ENCODE measurements around the gene ITGA3. TPM values are rescaled to one million over a fixed set of nuclear protein-coding genes. Genes with fewer than 3 reads are reported as not detected.

ITGA3 gene
- total RNA-seq, 1 experiment from 2014 or later: 22.5 TPM

DNA sequence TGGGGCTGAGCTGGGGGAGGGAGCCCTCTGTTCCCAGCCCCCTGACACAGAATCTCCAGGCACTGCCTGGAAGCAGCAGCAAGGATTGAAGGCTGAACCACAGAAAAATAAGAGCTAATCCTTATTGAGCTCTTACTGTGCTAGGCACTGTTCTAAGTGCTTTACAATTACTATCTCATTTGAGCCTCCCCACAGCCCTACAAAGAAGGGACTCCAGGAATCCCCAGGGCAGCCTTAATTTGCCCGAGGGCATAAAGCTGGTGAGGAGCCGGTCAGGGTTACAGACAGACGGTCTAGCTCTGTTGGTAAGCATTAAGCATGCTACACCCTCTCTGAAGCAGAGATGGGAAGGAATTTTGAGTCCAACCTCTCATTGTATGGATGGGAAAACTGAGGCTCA is 67.0 kb downstream of the ITGA3 start:
- peaks cover 27 to 41% of the 10 kb centered on the region in 2 experiments for H3K4me1 Mint-ChIP-seq
- H3K36me3 Mint-ChIP-seq (ENCODE audit: insufficient read depth in 1 of 3, low read depth in 3 of 3): peaks cover 0 to 2% (median 0%) of the 10 kb centered on the region in 3 experiments; a peak in 1 of 7 replicates
- H3K27me3 Mint-ChIP-seq (ENCODE audit: low read depth): peaks cover 48% of the 10 kb centered on the region
- Histone ChIP-seq H2AK5ac (ENCODE audit: insufficient read length, low read length) (no peak overlapping the region), H4K8ac (replicated peaks; ENCODE audit: insufficient read length, low read depth, low read length) (no peak overlapping the region), H2BK12ac (ENCODE audit: insufficient read length, low read depth, low read length) (no peak overlapping the region), H3K56ac (ENCODE audit: insufficient read length, low read depth, low read length) (no peak overlapping the region), H3K18ac (ENCODE audit: insufficient read length, low read depth, low read length) (no peak overlapping the region), H3K4me1 (ENCODE audit: insufficient read depth, low read length) (peaks cover 3% of the 10 kb centered on the region; the same call in 1 of the 2 replicates), H2BK20ac (ENCODE audit: low read depth, low read length, poor library complexity, severe bottlenecking) (no peak overlapping the region), H3K4me2 (ENCODE audit: insufficient read depth, insufficient read length, low read length) (no peak overlapping the region), H3K79me2 (ENCODE audit: insufficient read depth, low read length) (no peaks in the 10 kb centered on the region), H2BK120ac (ENCODE audit: low read depth, low read length, poor library complexity, severe bottlenecking) (no peak overlapping the region), H2BK5ac (ENCODE audit: insufficient read length, low read length) (no peak overlapping the region), H3K9ac (ENCODE audit: extremely low read depth, insufficient read length, low read length) (no peak overlapping the region), H3K14ac (ENCODE audit: insufficient read depth, low read length) (no peak overlapping the region), H3T11ph (ENCODE audit: low read length) (no peak overlapping the region), H4K91ac (ENCODE audit: insufficient read length, low read depth, low read length) (no peak overlapping the region), H3K9me3 (ENCODE audit: control insufficient read depth, low read depth, low read length) (no peaks in the 10 kb centered on the region), H2AFZ (ENCODE audit: low read length) (no peak overlapping the region), H2BK15ac (ENCODE audit: low read depth, low read length) (no peak overlapping the region), H3K27ac (ENCODE audit: insufficient read length, low read depth, low read length) (no peak overlapping the region), H3K79me1 (ENCODE audit: insufficient read depth, low read depth, low read length, poor library complexity, severe bottlenecking) (no peaks in the 10 kb centered on the region), H3K23me2 (ENCODE audit: insufficient read length, low read depth, low read length, poor library complexity, severe bottlenecking) (no peaks in the 10 kb centered on the region), H3K4ac (ENCODE audit: low read depth, low read length) (no peak overlapping the region), H4K5ac (ENCODE audit: insufficient read length, low read depth, low read length) (no peak overlapping the region), H3K23ac (ENCODE audit: insufficient read length, low read depth, low read length) (no peak overlapping the region), H3K27me3 (ENCODE audit: insufficient read depth, low read length) (no peaks in the 10 kb centered on the region; the same call in 1 of the 2 replicates), H4K20me1 (ENCODE audit: control insufficient read depth, insufficient read depth, insufficient read length) (no peaks in the 10 kb centered on the region)
- peak overlapping the region in 1 of 2 experiments; percentile 40; a peak in 2 of 5 replicates for H3K4me3 Mint-ChIP-seq
- TF ChIP-seq, protein P1, sequence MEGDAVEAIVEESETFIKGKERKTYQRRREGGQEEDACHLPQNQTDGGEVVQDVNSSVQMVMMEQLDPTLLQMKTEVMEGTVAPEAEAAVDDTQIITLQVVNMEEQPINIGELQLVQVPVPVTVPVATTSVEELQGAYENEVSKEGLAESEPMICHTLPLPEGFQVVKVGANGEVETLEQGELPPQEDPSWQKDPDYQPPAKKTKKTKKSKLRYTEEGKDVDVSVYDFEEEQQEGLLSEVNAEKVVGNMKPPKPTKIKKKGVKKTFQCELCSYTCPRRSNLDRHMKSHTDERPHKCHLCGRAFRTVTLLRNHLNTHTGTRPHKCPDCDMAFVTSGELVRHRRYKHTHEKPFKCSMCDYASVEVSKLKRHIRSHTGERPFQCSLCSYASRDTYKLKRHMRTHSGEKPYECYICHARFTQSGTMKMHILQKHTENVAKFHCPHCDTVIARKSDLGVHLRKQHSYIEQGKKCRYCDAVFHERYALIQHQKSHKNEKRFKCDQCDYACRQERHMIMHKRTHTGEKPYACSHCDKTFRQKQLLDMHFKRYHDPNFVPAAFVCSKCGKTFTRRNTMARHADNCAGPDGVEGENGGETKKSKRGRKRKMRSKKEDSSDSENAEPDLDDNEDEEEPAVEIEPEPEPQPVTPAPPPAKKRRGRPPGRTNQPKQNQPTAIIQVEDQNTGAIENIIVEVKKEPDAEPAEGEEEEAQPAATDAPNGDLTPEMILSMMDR (conservative IDR thresholded peaks at IDR 0.05): no peak
- H3K27ac Mint-ChIP-seq: peak overlapping the region in 1 of 3 experiments; percentile 80; a peak in 2 of 7 replicates
- no peaks in the 10 kb centered on the region for H3K9me3 Mint-ChIP-seq
- no peak for DNase-seq
- WGBS (ENCODE audit: extremely low coverage, insufficient read length, low lambda C conversion rate): no CpG with 5 or more reads among the region's 3 CpGs
